Heart right ventricle (tissue), 16 donors: ENCODE results near the gene CXCR2. TPM values are rescaled to one million over a fixed set of nuclear protein-coding genes. Genes with fewer than 3 reads are reported as not detected.

ENCODE experiments used
- ATAC-seq, 8 donors: fragments of 200-7000 bp; cut with Tn5 transposase; one replicate each; pipeline ENCODE4 v1.9.1; 2020; ENCODE audit warnings: mild to moderate bottlenecking in 8 of 8, moderate library complexity in 8 of 8, moderate number of reproducible peaks in 1 of 8
- DNase-seq, 2 donors: peaks; one replicate each; pipeline ENCODE4 v3.0.0-alpha.2; 2020
- H3K27ac ChIP-seq, 10 donors: fragments of 200-600 bp; sonication (generic) in 2 of 10; one replicate each; pipeline versions ENCODE4 v1.5.0 to v1.8.0; 2020 to 2022; ENCODE audit warnings: mild to moderate bottlenecking in 3 of 10
- H3K27me3 ChIP-seq, 7 donors: fragments of 200-600 bp; one replicate each; pipeline ENCODE4 v1.8.0; 2021 to 2022; ENCODE audit warnings: mild to moderate bottlenecking in 2 of 7
- H3K36me3 ChIP-seq, 9 donors: fragments of 200-600 bp; sonication (generic) in 1 of 9; one replicate each; pipeline versions ENCODE4 v1.5.0 to v1.8.0; 2020 to 2022; ENCODE audit warnings: mild to moderate bottlenecking in 2 of 9
- H3K4me1 ChIP-seq, 9 donors: fragments of 200-600 bp; sonication (generic) in 1 of 9; one replicate each; pipeline versions ENCODE4 v1.5.0 to v1.8.0; 2020 to 2022; ENCODE audit warnings: mild to moderate bottlenecking in 4 of 9
- H3K4me3 ChIP-seq, 10 donors: fragments of 200-600 bp; sonication (generic) in 2 of 10; one replicate each; pipeline versions ENCODE4 v1.5.0 to v1.8.0; 2020 to 2022; ENCODE audit warnings: mild to moderate bottlenecking in 7 of 10, moderate library complexity in 2 of 10
- H3K9me3 ChIP-seq, 11 donors: fragments of 200-600 bp in 10 of 11; sonication (generic) in 2 of 11; one replicate each; pipeline versions ENCODE4 v1.5.0 to v1.8.0; 2013 to 2022; ENCODE audit warnings: mild to moderate bottlenecking in 2 of 11, control low read depth in 1 of 11, moderate library complexity in 1 of 11
- CTCF ChIP-seq, 9 donors: fragments of 200-600 bp; sonication (generic) in 2 of 9; IDR thresholded peaks; one replicate each; pipeline versions ENCODE4 v1.5.0 to v1.8.0; 2021 to 2022; ENCODE audit warnings: antibody characterized with exemption in 9 of 9, mild to moderate bottlenecking in 5 of 9, moderate library complexity in 1 of 9
- WGBS, 2 donors: extraction: QIAGEN DNeasy Blood & Tissue Kit; methylation state at CpG; one replicate each; pipeline ENCODE4 v1.1.7; 2013; ENCODE audit warnings: inconsistent platforms in 1 of 2; 5-methylcytosine and 5-hydroxymethylcytosine counted together
- intact Hi-C, 10 donors: fragments of 100-400 bp; cut with DNase I; formaldehyde crosslinking; loops; one replicate each; pipeline versions ENCODE4 v1.11.1 to v1.14.2; 2022
- polyA plus RNA-seq, 2 donors: library from polyadenylated mRNA; stranded (reverse); fragments of 200-250 nt; gene quantifications; one replicate each; pipeline ENCODE4 v1.2.3, GENCODE V29; 2013
- total RNA-seq, 10 donors: library from RNA; stranded (reverse); fragmentation: NEBNext Ultra II Directional in 3 of 10; extraction: Animal tissue kit (Norgen Biotek cat#: 25700) in 3 of 10; gene quantifications; one replicate each; pipeline versions ENCODE4 v1.2.1 to v1.2.4, GENCODE V29; 2021 to 2023
- donor health status: Arrhythmogenic right ventricular cardiomyopathy.
- donor health status: ischemic (EF 13 %, LVEDD 7.1; RV severe dilation, severe dysfunction).
- donor health status: healthy with polysubstance abuse.
- donor health status: DM: no; HTN: yes; CAD: no.
- donor health status: DM: no; HTN: no; CAD: no.
- donor health status: ischemic (EF 25% LVEDD 6.9; RV normal size, moderate dysfunction).
- donor health status: ischemic (EF 25% LVEDD 5.7; RV mildly dilated, moderate dysfunction).
- donor health status: healthy.
- donor health status: DM: yes; HTN: yes; CAD: no.
- donor health status: Ischemic cardiomyopathy.
- donor health status: ischemic (EF 35%, LVEDD 5.7; RV mildly dilated, moderate dysfunction).
- donor health status: nonischemic (EF 11% LVEDD 7.7; RV severe dilation, severe dysfunction).
- donor health status: DM: yes; HTN: yes; CAD: no.
- donor health status: PGD.
- donor health status: ischemic (EF 29% LVEDD 5.4; RV normal size, mild dysfunction).
- donor health status: nonischemic (EF 23%, LVEDD 6.1; RV moderate dilation, normal function).

Gene CXCR2
- total and polyA plus RNA-seq, 12 donors, result 0.07 to 2.7 (median 0.67) TPM

GRCh38 chr2:218130822-218131221, 5.0 kb downstream of the CXCR2 start:
- Histone ChIP-seq H3K4me3 (peak overlapping the region in 1 of 10 donors; percentile 37), H3K9me3 (no peaks in the 10 kb centered on the region), H3K27me3 (peaks cover 0 to 24% (median 1%) of the 10 kb centered on the region in 7 donors), H3K36me3 (no peaks in the 10 kb centered on the region), H3K27ac (peak overlapping the region in 1 of 10 donors; percentile 38), H3K4me1 (peaks cover 0 to 4% (median 0%) of the 10 kb centered on the region in 9 donors)
- no peak for TF ChIP-seq CTCF (IDR thresholded peaks at IDR 0.05)
- no peak for ATAC-seq
- no peak for DNase-seq
- intact Hi-C loops, result no loop called here

- no peaks in the 10 kb centered on the region for H3K4me1 ChIP-seq
- H3K4me3 ChIP-seq, result no peak overlapping the region
- no peak for TF ChIP-seq CTCF (IDR thresholded peaks at IDR 0.05)
- no peaks in the 10 kb centered on the region for H3K9me3 ChIP-seq
- no peaks in the 10 kb centered on the region for H3K36me3 ChIP-seq
- DNase-seq, result no peak
- intact Hi-C loops, result no loop called here
- WGBS, 2 donors, result 43 to 61% methylated on average over 3 of the region's 3 CpGs
- no peak for ATAC-seq
- peak overlapping the region in 1 of 10 donors; percentile 26 for H3K27ac ChIP-seq
- H3K27me3 ChIP-seq, result peaks cover 0 to 40% (median 15%) of the 10 kb centered on the region in 7 donors
These were observed 11.7 kb downstream of the CXCR2 start for GRCh38 chr2:218137514-218137913.

- DNase-seq (no peak), ATAC-seq (no peak)
- intact Hi-C loops, result no loop called here
- no peaks in the 10 kb centered on the region for H3K36me3 ChIP-seq
- H3K27ac ChIP-seq, result peak overlapping the region in 1 of 10 donors; percentile 26
- H3K4me3 ChIP-seq, result no peak overlapping the region
- H3K4me1 ChIP-seq, result no peaks in the 10 kb centered on the region
- no peak for TF ChIP-seq CTCF (IDR thresholded peaks at IDR 0.05)
- peaks cover 0 to 43% (median 15%) of the 10 kb centered on the region in 7 donors for H3K27me3 ChIP-seq
- H3K9me3 ChIP-seq, result no peaks in the 10 kb centered on the region
- 71 to 80% methylated on average over 4 of the region's 4 CpGs for WGBS, 2 donors
These were observed 12.2 kb downstream of the CXCR2 start for GRCh38 chr2:218138047-218138446.

- no peak for DNase-seq
- intact Hi-C loops, result no loop called here
- H3K27me3 ChIP-seq, result peaks cover 0 to 28% (median 0%) of the 10 kb centered on the region in 7 donors
- peak overlapping the region in 1 of 10 donors; percentile 71 for H3K27ac ChIP-seq
- ATAC-seq, result peak in 3 of 8 donors; percentile 22 to 29 (median 27)
- no peak overlapping the region for H3K4me3 ChIP-seq
- WGBS, 2 donors, result 53 to 56% methylated on average over 3 of the region's 3 CpGs
- no peak for TF ChIP-seq CTCF (IDR thresholded peaks at IDR 0.05)
- H3K9me3 ChIP-seq, result no peaks in the 10 kb centered on the region
- no peaks in the 10 kb centered on the region for H3K4me1 ChIP-seq
- no peaks in the 10 kb centered on the region for H3K36me3 ChIP-seq
These were observed 19.3 kb downstream of the CXCR2 start for GRCh38 chr2:218145124-218145523.
